Esophagus squamous epithelium (tissue), 4 donors: ENCODE results near the gene CNTN2.

Experiments
- POLR2A ChIP-seq, 4 donors: fragments of 450-650 bp; IDR thresholded peaks; one replicate each; pipeline ENCODE4 v1.6.1; 2017; ENCODE audit warnings: antibody characterized with exemption in 4 of 4, mild to moderate bottlenecking in 4 of 4, moderate library complexity in 3 of 4
- TF ChIP-seq, protein P1 (sequence below), 6 experiments: fragments of 450-650 bp in 4 of 6; fragments of 200-600 bp in 2 of 6; sonication (generic) in 2 of 6; IDR thresholded peaks; one replicate each; pipeline ENCODE4 v1.5.1; 2016 to 2019; ENCODE audit warnings: antibody characterized with exemption in 6 of 6, mild to moderate bottlenecking in 4 of 6, moderate library complexity in 4 of 6

DNA sequence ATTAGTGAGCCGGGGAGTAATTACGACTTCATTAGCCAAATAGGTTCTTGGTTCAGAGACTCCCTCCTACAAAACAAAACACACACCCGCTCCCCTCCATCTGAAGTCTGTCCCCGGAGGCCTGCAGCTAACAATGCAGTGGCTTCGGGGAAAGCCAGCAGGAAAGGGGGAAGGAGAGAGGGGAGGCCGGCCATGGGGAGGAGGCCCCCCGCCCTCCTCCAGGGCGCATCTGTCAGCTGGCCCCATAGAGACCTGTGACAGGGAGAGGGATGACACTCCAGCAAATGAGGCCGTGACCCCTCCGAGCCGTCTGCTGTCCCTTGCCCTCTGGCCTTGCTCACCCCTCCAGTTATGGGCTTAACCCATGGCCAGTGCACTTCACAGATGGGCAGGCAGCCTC lies 12.1 kb upstream of the CNTN2 start:
- TF ChIP-seq, protein P1, sequence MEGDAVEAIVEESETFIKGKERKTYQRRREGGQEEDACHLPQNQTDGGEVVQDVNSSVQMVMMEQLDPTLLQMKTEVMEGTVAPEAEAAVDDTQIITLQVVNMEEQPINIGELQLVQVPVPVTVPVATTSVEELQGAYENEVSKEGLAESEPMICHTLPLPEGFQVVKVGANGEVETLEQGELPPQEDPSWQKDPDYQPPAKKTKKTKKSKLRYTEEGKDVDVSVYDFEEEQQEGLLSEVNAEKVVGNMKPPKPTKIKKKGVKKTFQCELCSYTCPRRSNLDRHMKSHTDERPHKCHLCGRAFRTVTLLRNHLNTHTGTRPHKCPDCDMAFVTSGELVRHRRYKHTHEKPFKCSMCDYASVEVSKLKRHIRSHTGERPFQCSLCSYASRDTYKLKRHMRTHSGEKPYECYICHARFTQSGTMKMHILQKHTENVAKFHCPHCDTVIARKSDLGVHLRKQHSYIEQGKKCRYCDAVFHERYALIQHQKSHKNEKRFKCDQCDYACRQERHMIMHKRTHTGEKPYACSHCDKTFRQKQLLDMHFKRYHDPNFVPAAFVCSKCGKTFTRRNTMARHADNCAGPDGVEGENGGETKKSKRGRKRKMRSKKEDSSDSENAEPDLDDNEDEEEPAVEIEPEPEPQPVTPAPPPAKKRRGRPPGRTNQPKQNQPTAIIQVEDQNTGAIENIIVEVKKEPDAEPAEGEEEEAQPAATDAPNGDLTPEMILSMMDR (IDR thresholded peaks at IDR 0.05) = no peak
- no peak for TF ChIP-seq POLR2A (IDR thresholded peaks at IDR 0.05)
